GM18873 (cell line): Measurements from ENCODE around the gene CD58.

Source experiments
- ATAC-seq: cut with Tn5 transposase; IDR thresholded peaks from one replicate; pipeline ENCODE4 v1.9.1; 2021; ENCODE audit warnings: mild to moderate bottlenecking, moderate library complexity, moderate number of reproducible peaks; ENCODE audit not compliant: unreplicated experiment, low FRiP score

CD58 gene

GRCh38 chr1:116496898-116497297 is 73.9 kb downstream of the CD58 start:
- ATAC-seq = no peak

GRCh38 chr1:116496380-116496779 is 74.4 kb downstream of the CD58 start:
- ATAC-seq = no peak

GRCh38 chr1:116495535-116495934 is 75.3 kb downstream of the CD58 start:
- ATAC-seq = no peak

- no peak for ATAC-seq
These were observed 76.1 kb downstream of the CD58 start for GRCh38 chr1:116494745-116495144.

- ATAC-seq = no peak
These were observed 76.5 kb downstream of the CD58 start for GRCh38 chr1:116494353-116494692.

- ATAC-seq = no peak
These were observed 77.1 kb downstream of the CD58 start for GRCh38 chr1:116493484-116494352.

GRCh38 chr1:116493036-116493435 is 77.8 kb downstream of the CD58 start:
- ATAC-seq = no peak

- ATAC-seq = no peak
These were observed 78.4 kb downstream of the CD58 start for GRCh38 chr1:116492358-116492811.

- no peak for ATAC-seq
These were observed 79.0 kb downstream of the CD58 start for GRCh38 chr1:116491700-116492357.

- ATAC-seq = no peak
These were observed 80.2 kb downstream of the CD58 start for GRCh38 chr1:116490588-116490987.

GRCh38 chr1:116489231-116489697 is 81.6 kb downstream of the CD58 start:
- ATAC-seq = no peak

GRCh38 chr1:116488071-116488470 is 82.8 kb downstream of the CD58 start:
- ATAC-seq = no peak

GRCh38 chr1:116487583-116487982 is 83.2 kb downstream of the CD58 start:
- ATAC-seq = no peak

- ATAC-seq = no peak
These were observed 83.8 kb downstream of the CD58 start for GRCh38 chr1:116487031-116487430.

- no peak for ATAC-seq
These were observed 84.4 kb downstream of the CD58 start for GRCh38 chr1:116486424-116486823.

- ATAC-seq = no peak
These were observed 84.8 kb downstream of the CD58 start for GRCh38 chr1:116485976-116486375.

GRCh38 chr1:116485071-116485735 is 85.6 kb downstream of the CD58 start:
- no peak for ATAC-seq

- no peak for ATAC-seq
These were observed 87.1 kb downstream of the CD58 start for GRCh38 chr1:116483481-116484309.

- ATAC-seq = no peak
These were observed 88.3 kb downstream of the CD58 start for GRCh38 chr1:116482490-116482889.

- ATAC-seq = no peak
These were observed 88.9 kb downstream of the CD58 start for GRCh38 chr1:116481934-116482333.
